SK-N-SH treated with all-trans-retinoic acid at 6 μM for 48 hours (cell line): Measurements from ENCODE around the gene ZNF304.
"Not testable (repeated sequence)": the region's sequence is repeated elsewhere in the genome, so short reads cannot be mapped to it uniquely, and the experiment has no call there.

ENCODE experiments used
- ATAC-seq: fragments of 200-7000 bp; cut with Tn5 transposase; 3 replicates; pipeline ENCODE4 v1.9.1; 2020; ENCODE audit warnings: mild to moderate bottlenecking, moderate library complexity
- ARNTL ChIP-seq: fragments of 450-650 bp; formaldehyde crosslinking; IDR thresholded peaks from 2 replicates; pipeline ENCODE4 v1.5.0; 2020; ENCODE audit warnings: low read depth, mild to moderate bottlenecking, moderate library complexity, borderline replicate concordance
- BACH2 ChIP-seq: fragments of 250-450 bp; sonication (Bioruptor Pico); IDR thresholded peaks from 2 replicates; pipeline ENCODE4 v1.9.0; 2021; ENCODE audit warnings: mild to moderate bottlenecking, borderline replicate concordance
- CREB5 ChIP-seq: fragments of 250-450 bp; sonication (Bioruptor Pico); IDR thresholded peaks from 2 replicates; pipeline ENCODE4 v1.5.1; 2020; ENCODE audit warnings: low read depth, mild to moderate bottlenecking, moderate library complexity
- CSDC2 ChIP-seq: fragments of 250-450 bp; sonication (Bioruptor Pico); IDR thresholded peaks from 2 replicates; pipeline ENCODE4 v1.5.0; 2020; ENCODE audit warnings: mild to moderate bottlenecking, moderate library complexity
- ESRRG ChIP-seq: fragments of 250-450 bp; sonication (Bioruptor Pico); IDR thresholded peaks from 2 replicates; pipeline ENCODE4 v1.6.1; 2021; ENCODE audit warnings: mild to moderate bottlenecking
- GLIS3 ChIP-seq: fragments of 250-450 bp; sonication (Bioruptor Pico); IDR thresholded peaks from 2 replicates; pipeline ENCODE4 v1.5.0; 2020; ENCODE audit warnings: mild to moderate bottlenecking, moderate library complexity
- ISL1 ChIP-seq: fragments of 250-450 bp; sonication (Bioruptor Pico); IDR thresholded peaks from 2 replicates; pipeline ENCODE4 v2.1.2; 2022; ENCODE audit warnings: mild to moderate bottlenecking, moderate library complexity
- OSR1 ChIP-seq: fragments of 250-450 bp; sonication (Bioruptor Pico); IDR thresholded peaks from 2 replicates; pipeline ENCODE4 v1.8.0; 2022; ENCODE audit warnings: moderate library complexity, mild to moderate bottlenecking, inconsistent platforms
- PATZ1 ChIP-seq: fragments of 250-450 bp; sonication (Bioruptor Pico); IDR thresholded peaks from 2 replicates; pipeline ENCODE4 v1.8.0; 2020; ENCODE audit warnings: mild to moderate bottlenecking, moderate library complexity, borderline replicate concordance
- POU6F1 ChIP-seq: fragments of 250-450 bp; sonication (Bioruptor Pico); IDR thresholded peaks from 2 replicates; pipeline ENCODE4 v1.8.0; 2021; ENCODE audit warnings: low read depth, mild to moderate bottlenecking, moderate library complexity, borderline replicate concordance
- PPARA ChIP-seq: fragments of 250-450 bp; sonication (Bioruptor Pico); IDR thresholded peaks from 2 replicates; pipeline ENCODE4 v1.5.0; 2020; ENCODE audit warnings: mild to moderate bottlenecking, borderline replicate concordance
- RARB ChIP-seq: fragments of 250-450 bp; sonication (Bioruptor Pico); IDR thresholded peaks from 2 replicates; pipeline ENCODE4 v1.8.0; 2021; ENCODE audit warnings: mild to moderate bottlenecking, moderate library complexity
- SNAI2 ChIP-seq: fragments of 250-450 bp; sonication (Bioruptor Pico); IDR thresholded peaks from 2 replicates; pipeline ENCODE4 v1.5.0; 2020; ENCODE audit warnings: mild to moderate bottlenecking, moderate library complexity
- TCF4 ChIP-seq: fragments of 250-450 bp; sonication (Bioruptor Pico); IDR thresholded peaks from 2 replicates; pipeline ENCODE4 v1.8.0; 2021; ENCODE audit warnings: mild to moderate bottlenecking, moderate library complexity, borderline replicate concordance
- TSHZ2 ChIP-seq: fragments of 250-450 bp; sonication (Bioruptor Pico); IDR thresholded peaks from 2 replicates; pipeline ENCODE4 v1.5.0; 2020; ENCODE audit warnings: mild to moderate bottlenecking, moderate library complexity
- ZC3H10 ChIP-seq: fragments of 250-450 bp; sonication (Bioruptor Pico); IDR thresholded peaks from 2 replicates; pipeline ENCODE4 v1.5.1; 2021; ENCODE audit warnings: mild to moderate bottlenecking, moderate library complexity
- ZFP3 ChIP-seq: fragments of 250-450 bp; sonication (Bioruptor Pico); IDR thresholded peaks from 2 replicates; pipeline ENCODE4 v1.5.0; 2020; ENCODE audit warnings: mild to moderate bottlenecking, moderate library complexity
- ZFP30 ChIP-seq: fragments of 450-650 bp; formaldehyde crosslinking; IDR thresholded peaks from 2 replicates; pipeline ENCODE4 v1.5.0; 2022; ENCODE audit warnings: mild to moderate bottlenecking, moderate library complexity
- ZNF565 ChIP-seq: fragments of 450-650 bp; formaldehyde crosslinking; conservative IDR thresholded peaks from 2 replicates; pipeline ENCODE4 v1.5.0; 2020; ENCODE audit warnings: low read depth, mild to moderate bottlenecking, moderate library complexity
- ZNF70 ChIP-seq: fragments of 450-650 bp; formaldehyde crosslinking; IDR thresholded peaks from 2 replicates; pipeline ENCODE4 v1.5.0; 2020; ENCODE audit warnings: mild to moderate bottlenecking, moderate library complexity
- ZNF8 ChIP-seq: fragments of 450-650 bp; formaldehyde crosslinking; IDR thresholded peaks from 2 replicates; pipeline ENCODE4 v1.5.0; 2020; ENCODE audit warnings: mild to moderate bottlenecking, moderate library complexity

The ZNF304 gene

GRCh38 chr19:57362419-57362818 lies 11.3 kb downstream of the ZNF304 start:
- no peak for TF ChIP-seq ISL1 (CRISPR knock-in tag)
- no peak for ATAC-seq

GRCh38 chr19:57362997-57363687 lies 12.1 kb downstream of the ZNF304 start, which contains the start of the genes TRAPPC2B and ZNF547:
Gene TRAPPC2B (plus strand): TSS chr19:57363551. CDS start chr19:57364834, 1,283 bp downstream.
Gene ZNF547 (plus strand): TSS chr19:57363551. CDS start chr19:57368556, 5,005 bp downstream.
- TF ChIP-seq CSDC2 (CRISPR knock-in tag): peak; percentile 60; the same call in 1 of the 2 replicates
- no peak for TF ChIP-seq BACH2
- 0 out of 2 replicates have a peak, but pooled peaks have one; percentile 6 for TF ChIP-seq ZFP30 (CRISPR knock-in tag)
- TF ChIP-seq CREB5 (CRISPR knock-in tag): peak; percentile 62; the same call in 1 of the 2 replicates
- TF ChIP-seq, all 23 proteins: peak for 3
- ATAC-seq: peak; percentile 100

- ATAC-seq: peak; percentile 28
- TF ChIP-seq ARNTL (no peak), PATZ1 (no peak), ZNF70 (CRISPR knock-in tag) (no peak), RARB (CRISPR knock-in tag) (no peak), ZNF8 (CRISPR knock-in tag) (no peak), ZC3H10 (CRISPR knock-in tag) (no peak)
These were observed 12.7 kb downstream of the ZNF304 start for GRCh38 chr19:57363688-57364181.

GRCh38 chr19:57366776-57367175 lies 15.7 kb downstream of the ZNF304 start:
- ATAC-seq: no peak
- TF ChIP-seq BACH2 (no peak), ZNF8 (CRISPR knock-in tag) (no peak), TCF4 (CRISPR knock-in tag) (no peak), SNAI2 (no peak), ZFP30 (CRISPR knock-in tag) (no peak), ESRRG (CRISPR knock-in tag) (no peak), CREB5 (CRISPR knock-in tag) (no peak), ZFP3 (no peak), OSR1 (CRISPR knock-in tag) (no peak), GLIS3 (no peak), POU6F1 (CRISPR knock-in tag) (no peak), PPARA (no peak), ISL1 (CRISPR knock-in tag) (no peak)

- no peak for ATAC-seq
- TF ChIP-seq ZC3H10 (CRISPR knock-in tag): no peak
- TF ChIP-seq CREB5 (CRISPR knock-in tag): no peak
- no peak for TF ChIP-seq GLIS3
- TF ChIP-seq ZNF565 (CRISPR knock-in tag): no peak
- no peak for TF ChIP-seq TSHZ2
- TF ChIP-seq ESRRG (CRISPR knock-in tag): no peak
- no peak for TF ChIP-seq RARB (CRISPR knock-in tag)
- no peak for TF ChIP-seq PATZ1
These were observed 23.1 kb downstream of the ZNF304 start for GRCh38 chr19:57374179-57374578.

- not testable (repeated sequence) for ATAC-seq
These were observed 23.6 kb downstream of the ZNF304 start for GRCh38 chr19:57374647-57375046.
